ENCODE data around the gene KCNE3. TPM values are rescaled to one million over a fixed set of nuclear protein-coding genes. Genes with fewer than 3 reads are reported as not detected.

The KCNE3 gene
- total RNA-seq, 1 experiment from 2014 or later = not detected

GRCh38 chr11:74417860-74418508, 49.4 kb downstream of the KCNE3 start:
- Histone ChIP-seq H3K9me2 (ENCODE audit: insufficient read depth) (no peaks in the 10 kb centered on the region), H3K4me3 (replicated peaks in 1 of 2; ENCODE audit: low read depth in 1 of 2, low read length in 2 of 2) (no peak overlapping the region), H3K27ac (ENCODE audit: low read depth, low read length) (peak overlapping the region; percentile 38), H3K4me1 (ENCODE audit: control insufficient read depth in 1 of 2, insufficient read depth in 2 of 2, low read length in 2 of 2) (peaks cover 24 to 31% of the 10 kb centered on the region in 2 experiments), H3K79me2 (ENCODE audit: insufficient read depth, low read length) (no peaks in the 10 kb centered on the region), H3K27me3 (ENCODE audit: insufficient read depth, low read length) (no peaks in the 10 kb centered on the region), H3K9me3 (ENCODE audit: control insufficient read depth in 1 of 2, insufficient read depth in 1 of 2, low read depth in 1 of 2, low read length in 2 of 2) (no peaks in the 10 kb centered on the region), H4K20me1 (ENCODE audit: insufficient read depth) (no peaks in the 10 kb centered on the region), H3K4me2 (ENCODE audit: low read length) (peak overlapping the region; percentile 7; the same call in 1 of the 2 replicates), H2AFZ (ENCODE audit: low read depth, low read length, poor library complexity, severe bottlenecking) (no peak overlapping the region), H3K9ac (ENCODE audit: low read length) (no peak overlapping the region), H3K36me3 (ENCODE audit: control insufficient read depth in 1 of 2, insufficient read depth in 2 of 2, low read length in 2 of 2) (no peaks in the 10 kb centered on the region)
- CTCF ChIA-PET = interaction anchor here (0.9 kb wide), 1 partner anchor 35 kb away, joined by 3 read pairs; no protein-coding TSS in a partner anchor
- BruUV-seq (replicated peaks) = no TSS peak
- TF ChIP-seq YY1 (IDR thresholded peaks at IDR 0.05; ENCODE audit: extremely low read depth, insufficient replicate concordance, low read depth, low read length) (no peak), CBX3 (IDR thresholded peaks at IDR 0.05; ENCODE audit: low read depth) (no peak), EZH2 (IDR thresholded peaks at IDR 0.05) (no peak), EZH2phosphoT487 (IDR thresholded peaks at IDR 0.05; ENCODE audit: borderline replicate concordance) (no peak), SRF (IDR thresholded peaks at IDR 0.05; ENCODE audit: low read depth) (no peak), POLR2AphosphoS5 (IDR thresholded peaks at IDR 0.05; ENCODE audit: low read depth, low read length) (no peak)
- TF ChIP-seq, protein P1, sequence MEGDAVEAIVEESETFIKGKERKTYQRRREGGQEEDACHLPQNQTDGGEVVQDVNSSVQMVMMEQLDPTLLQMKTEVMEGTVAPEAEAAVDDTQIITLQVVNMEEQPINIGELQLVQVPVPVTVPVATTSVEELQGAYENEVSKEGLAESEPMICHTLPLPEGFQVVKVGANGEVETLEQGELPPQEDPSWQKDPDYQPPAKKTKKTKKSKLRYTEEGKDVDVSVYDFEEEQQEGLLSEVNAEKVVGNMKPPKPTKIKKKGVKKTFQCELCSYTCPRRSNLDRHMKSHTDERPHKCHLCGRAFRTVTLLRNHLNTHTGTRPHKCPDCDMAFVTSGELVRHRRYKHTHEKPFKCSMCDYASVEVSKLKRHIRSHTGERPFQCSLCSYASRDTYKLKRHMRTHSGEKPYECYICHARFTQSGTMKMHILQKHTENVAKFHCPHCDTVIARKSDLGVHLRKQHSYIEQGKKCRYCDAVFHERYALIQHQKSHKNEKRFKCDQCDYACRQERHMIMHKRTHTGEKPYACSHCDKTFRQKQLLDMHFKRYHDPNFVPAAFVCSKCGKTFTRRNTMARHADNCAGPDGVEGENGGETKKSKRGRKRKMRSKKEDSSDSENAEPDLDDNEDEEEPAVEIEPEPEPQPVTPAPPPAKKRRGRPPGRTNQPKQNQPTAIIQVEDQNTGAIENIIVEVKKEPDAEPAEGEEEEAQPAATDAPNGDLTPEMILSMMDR (IDR thresholded peaks at IDR 0.05 in 2 of 3, conservative IDR thresholded peaks at IDR 0.05 in 1 of 3; ENCODE audit: borderline replicate concordance in 1 of 3, insufficient read depth in 1 of 3, low read depth in 2 of 3, low read length in 2 of 3) = no peak
- TF ChIP-seq, protein P2, sequence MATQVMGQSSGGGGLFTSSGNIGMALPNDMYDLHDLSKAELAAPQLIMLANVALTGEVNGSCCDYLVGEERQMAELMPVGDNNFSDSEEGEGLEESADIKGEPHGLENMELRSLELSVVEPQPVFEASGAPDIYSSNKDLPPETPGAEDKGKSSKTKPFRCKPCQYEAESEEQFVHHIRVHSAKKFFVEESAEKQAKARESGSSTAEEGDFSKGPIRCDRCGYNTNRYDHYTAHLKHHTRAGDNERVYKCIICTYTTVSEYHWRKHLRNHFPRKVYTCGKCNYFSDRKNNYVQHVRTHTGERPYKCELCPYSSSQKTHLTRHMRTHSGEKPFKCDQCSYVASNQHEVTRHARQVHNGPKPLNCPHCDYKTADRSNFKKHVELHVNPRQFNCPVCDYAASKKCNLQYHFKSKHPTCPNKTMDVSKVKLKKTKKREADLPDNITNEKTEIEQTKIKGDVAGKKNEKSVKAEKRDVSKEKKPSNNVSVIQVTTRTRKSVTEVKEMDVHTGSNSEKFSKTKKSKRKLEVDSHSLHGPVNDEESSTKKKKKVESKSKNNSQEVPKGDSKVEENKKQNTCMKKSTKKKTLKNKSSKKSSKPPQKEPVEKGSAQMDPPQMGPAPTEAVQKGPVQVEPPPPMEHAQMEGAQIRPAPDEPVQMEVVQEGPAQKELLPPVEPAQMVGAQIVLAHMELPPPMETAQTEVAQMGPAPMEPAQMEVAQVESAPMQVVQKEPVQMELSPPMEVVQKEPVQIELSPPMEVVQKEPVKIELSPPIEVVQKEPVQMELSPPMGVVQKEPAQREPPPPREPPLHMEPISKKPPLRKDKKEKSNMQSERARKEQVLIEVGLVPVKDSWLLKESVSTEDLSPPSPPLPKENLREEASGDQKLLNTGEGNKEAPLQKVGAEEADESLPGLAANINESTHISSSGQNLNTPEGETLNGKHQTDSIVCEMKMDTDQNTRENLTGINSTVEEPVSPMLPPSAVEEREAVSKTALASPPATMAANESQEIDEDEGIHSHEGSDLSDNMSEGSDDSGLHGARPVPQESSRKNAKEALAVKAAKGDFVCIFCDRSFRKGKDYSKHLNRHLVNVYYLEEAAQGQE (IDR thresholded peaks at IDR 0.05; ENCODE audit: low read depth) = peak; percentile 60
- intact Hi-C loops (cut with micrococcal nuclease) = no loop called here
- POLR2A ChIA-PET = interaction anchor here (0.8 kb wide), 1 partner anchor 19 kb away, joined by 8 read pairs; the partner anchor contains the start of gene PGM2L1
- ATAC-seq = peak; percentile 36
- RAD21 ChIA-PET (ENCODE audit: low non-redundant PET in 1 of 2, low total read pairs in 2 of 2, uncharacterized antibody in 2 of 2, unreplicated experiment in 2 of 2) = no interaction called here
- DNase-seq (ENCODE audit: low read depth, low spot score) = no peak

All from HCT116 (cell line).